IPS-NIHi11 (cell line): Measurements from ENCODE around the gene MAP2K7.
"Not testable (repeated sequence)": the region's sequence is repeated elsewhere in the genome, so short reads cannot be mapped to it uniquely, and the experiment has no call there.

ENCODE experiments used
- DNase-seq: peaks from one replicate; pipeline ENCODE4 v3.0.0; 2012; ENCODE audit warnings: mixed read lengths, low spot score

MAP2K7 gene

DNA sequence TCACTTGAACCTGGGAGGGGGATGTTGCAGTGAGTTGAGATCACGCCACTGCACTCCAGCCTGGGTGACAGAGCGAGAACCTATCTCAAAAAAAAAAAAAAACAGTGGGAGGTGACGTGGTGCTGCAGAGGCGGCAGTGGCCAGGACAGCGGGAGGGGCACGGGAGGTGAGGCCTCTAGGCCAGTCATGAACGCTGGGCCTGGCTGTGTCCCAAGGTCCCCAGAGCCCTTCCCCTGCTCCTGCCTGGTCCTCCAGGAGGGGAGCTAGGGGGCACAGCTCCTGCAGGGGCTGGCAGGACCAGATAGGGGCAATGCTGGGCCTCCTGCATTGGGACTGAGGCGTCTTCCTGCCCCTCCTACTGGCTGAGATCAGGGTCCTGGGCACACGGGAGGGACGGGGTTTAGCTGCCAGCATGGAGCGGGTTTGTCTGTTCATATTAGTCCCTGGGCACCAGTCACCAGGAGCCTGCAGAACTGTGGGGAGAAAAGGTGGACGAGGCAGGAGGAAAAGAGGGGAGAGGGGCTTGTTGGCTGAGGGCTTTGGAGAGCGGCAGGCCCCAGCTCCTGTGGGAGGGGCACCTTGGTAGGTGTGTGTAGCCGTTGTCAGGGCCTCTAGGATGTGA, 4.5 kb downstream of the MAP2K7 start:
- DNase-seq = no peak

DNA sequence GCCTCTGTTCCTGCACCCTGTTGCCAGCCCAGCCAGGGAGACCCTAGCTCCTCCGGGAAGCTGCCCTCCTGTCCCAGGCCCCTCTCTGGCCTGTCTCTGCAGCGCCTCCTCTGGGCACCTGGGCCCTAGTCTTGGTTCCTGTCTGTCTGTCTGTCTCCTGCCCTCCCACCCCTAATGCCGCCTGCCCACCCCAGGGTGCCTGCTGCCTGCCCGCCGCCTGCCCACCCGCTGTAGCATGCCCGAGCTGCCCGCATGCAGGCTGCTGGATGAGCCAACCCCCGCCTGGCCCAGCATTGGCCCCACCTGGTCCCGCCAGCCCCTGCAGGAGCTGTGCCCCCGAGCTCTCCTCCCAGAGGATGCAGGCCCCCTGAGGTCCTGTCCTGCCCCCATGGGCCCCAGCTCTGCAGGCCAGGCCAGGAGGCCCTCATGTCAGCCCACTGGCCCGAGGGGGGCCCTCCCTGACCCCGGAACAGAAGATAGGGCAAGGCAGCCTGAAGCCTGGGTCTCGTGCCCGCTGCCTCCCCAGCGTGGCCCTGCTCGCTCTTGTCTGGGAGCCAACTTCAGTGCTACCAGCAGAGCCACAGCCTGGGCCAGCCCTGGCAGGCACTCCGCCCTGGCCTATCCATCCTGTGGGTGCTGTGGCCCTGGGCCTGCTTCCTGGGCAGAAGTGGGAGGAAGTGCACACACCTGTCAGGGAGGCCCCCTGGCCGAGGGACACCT, 5.2 kb downstream of the MAP2K7 start:
- DNase-seq = no peak

DNA sequence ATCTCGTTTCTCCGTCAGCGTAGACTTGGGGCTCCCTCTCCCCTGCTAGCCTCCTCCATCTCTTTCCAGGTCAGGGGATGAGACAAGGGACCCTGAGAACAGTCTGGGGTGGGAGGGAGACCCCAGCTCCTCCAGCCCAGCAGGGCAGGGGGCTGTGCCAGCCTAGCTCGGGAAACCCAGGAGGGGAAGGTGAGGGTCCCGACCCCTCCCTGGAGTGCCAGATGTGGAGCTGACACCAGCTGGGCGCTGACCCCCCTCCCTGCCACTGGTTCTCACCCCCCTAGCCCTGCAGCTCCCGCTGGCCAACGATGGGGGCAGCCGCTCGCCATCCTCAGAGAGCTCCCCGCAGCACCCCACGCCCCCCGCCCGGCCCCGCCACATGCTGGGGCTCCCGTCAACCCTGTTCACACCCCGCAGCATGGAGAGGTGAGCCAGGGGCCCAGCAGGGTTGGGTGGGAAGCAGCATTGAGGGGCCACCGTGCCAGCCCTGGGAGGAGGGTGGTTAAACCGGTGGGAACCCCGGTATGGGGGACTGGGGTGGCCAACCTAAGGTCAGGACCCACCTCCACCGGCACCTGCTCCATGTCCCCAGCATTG, 5.9 kb downstream of the MAP2K7 start:
- no peak for DNase-seq

DNA sequence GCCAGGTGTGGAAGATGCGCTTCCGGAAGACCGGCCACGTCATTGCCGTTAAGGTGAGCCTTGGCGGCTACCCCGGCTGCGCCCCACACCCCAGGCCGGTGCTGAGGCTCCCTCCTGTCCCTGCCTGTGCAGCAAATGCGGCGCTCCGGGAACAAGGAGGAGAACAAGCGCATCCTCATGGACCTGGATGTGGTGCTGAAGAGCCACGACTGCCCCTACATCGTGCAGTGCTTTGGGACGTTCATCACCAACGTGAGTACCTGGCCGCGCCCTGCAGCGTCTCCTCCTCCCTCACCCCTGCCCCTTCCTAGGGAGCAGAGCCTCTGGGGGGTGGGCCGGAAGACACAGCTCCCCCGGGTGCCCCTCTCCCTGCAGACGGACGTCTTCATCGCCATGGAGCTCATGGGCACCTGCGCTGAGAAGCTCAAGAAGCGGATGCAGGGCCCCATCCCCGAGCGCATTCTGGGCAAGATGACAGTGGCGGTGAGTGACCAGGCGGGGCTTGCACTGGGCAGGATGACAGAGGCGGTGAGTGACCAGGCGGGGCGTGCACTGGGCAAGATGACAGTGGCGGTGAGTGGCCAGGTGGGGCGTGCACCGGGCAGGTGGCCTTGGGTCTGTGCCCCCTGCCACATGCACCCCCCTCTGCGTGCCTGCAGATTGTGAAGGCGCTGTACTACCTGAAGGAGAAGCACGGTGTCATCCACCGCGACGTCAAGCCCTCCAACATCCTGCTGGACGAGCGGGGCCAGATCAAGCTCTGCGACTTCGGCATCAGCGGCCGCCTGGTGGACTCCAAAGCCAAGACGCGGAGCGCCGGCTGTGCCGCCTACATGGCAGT, 6.9 kb downstream of the MAP2K7 start:
- DNase-seq = no peak

DNA sequence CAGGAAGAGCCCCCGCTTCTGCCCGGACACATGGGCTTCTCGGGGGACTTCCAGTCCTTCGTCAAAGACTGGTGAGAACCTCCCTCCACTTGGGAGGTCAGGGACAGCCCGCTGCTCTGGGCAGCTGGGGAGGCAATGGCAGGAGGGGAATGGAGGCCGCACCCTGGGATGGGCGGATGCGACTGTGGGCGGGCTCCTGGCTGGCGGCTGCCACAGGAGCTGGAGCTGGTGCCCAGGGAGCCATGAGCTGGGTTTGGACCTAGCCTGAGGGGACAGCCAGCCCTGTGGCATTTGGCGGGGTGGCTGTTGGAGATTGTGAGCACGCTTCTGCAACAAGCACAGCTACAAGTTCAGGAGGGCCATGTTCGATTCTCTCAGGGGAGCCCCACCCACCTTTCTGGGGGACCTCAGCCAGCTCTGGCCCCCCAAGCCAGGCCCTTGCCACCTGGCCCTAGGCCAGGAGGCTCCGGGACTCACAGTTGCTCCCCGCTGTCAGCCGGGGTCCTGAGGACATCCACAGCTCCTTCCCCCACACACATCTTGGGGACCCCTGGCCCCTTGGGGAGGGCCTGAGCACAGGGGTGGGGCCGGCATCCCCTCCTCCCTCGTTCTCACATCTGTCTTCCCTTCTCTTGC, 7.9 kb downstream of the MAP2K7 start:
- no peak for DNase-seq

DNA sequence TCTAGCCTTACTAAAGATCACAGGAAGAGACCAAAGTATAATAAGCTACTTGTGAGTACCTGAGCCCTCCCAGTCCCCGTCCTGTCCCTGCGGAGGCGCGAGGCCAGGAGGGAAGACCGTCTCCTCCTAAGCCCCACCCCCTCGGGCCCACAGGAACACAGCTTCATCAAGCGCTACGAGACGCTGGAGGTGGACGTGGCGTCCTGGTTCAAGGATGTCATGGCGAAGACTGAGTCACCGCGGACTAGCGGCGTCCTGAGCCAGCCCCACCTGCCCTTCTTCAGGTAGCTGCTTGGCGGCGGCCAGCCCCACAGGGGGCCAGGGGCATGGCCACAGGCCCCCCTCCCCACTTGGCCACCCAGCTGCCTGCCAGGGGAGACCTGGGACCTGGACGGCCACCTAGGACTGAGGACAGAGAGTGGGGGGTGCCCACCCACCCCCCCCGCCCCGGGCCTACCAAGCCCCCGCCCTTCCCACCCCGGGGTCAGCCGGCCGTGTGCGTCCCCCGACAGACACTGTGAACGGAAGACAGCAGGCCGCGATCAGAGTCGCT, 8.5 kb downstream of the MAP2K7 start:
- no peak for DNase-seq

DNA sequence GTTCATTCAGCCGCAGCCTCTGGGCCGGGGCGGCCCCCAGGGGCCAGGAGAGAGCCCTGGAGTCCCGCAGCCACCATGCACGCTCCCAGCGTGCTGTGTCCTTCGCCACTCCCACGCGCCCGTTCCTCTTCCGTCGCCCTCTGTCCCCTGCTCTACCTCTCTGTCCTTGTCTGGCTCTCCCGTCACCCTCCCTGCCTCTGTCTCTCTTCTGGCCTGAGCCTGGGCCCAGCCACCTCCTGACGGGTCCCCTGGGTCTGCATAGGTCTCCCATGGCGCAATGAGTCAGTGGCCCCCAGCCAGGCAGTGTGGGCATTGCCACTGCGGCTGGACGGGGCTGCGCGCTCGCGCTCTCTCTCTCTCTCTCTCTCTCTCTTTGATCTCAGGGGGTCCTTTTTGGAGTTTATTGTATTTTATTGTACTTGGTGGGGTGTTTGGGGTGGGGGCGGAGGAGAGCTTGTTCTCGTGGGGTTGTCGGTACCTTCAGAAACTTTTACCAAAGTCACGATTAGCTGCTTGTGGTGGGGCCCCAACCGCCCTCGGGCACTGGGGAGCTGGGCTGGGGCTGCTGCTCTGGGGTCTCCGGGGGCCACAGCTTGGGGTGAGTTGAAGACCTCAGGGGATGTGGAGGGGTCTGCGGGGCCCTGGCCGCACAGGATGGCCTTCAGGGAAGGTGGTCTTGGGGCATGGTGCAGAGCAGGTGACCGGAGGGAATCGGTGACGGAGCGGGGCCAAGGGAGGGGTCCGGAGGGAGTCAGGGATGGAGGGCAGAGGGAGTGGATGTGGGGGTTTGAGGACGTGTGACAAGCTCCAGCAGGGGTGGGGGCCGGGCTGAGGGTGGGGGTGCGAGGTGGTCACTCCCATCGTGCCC, 9.3 kb downstream of the MAP2K7 start:
- DNase-seq = no peak

DNA sequence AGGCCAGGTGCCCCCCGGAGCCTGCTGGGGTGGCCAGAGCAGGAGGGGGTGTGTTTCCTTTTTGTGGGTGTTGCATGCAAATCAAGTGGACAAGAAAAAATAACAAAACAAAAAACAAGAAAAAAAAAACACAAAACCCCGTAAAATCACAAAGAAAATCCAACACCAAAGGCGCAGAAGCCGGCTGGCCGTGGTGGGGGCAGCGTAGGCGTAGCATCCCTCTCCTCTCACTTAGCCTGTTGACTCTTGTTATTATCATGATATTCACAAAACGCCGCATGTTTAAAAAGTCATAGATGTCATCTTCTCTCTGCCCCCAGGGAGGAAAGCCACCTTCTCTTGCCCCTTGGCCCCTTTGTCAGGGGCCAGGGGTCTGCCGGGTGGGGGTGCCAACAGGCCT, 10.0 kb downstream of the MAP2K7 start:
- DNase-seq = no peak

DNA sequence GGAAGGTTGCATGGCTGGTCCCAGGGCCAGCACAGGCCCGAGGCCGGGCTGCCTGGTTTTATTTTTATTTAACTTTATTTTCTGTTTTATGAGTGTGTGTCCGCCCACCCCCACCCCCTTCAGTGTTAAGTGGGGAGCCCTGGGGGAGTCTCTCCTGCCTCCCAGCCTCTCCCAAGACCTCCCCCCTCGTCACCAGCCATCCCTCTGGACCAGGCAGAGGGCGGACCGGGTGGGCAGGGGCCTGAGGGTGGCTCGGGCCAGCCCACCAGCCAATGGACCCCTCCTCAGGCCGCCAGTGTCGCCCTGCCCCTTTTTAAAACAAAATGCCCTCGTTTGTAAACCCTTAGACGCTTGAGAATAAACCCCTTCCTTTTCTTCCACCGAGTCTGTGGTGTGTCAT, 10.4 kb downstream of the MAP2K7 start:
- DNase-seq = no peak

DNA sequence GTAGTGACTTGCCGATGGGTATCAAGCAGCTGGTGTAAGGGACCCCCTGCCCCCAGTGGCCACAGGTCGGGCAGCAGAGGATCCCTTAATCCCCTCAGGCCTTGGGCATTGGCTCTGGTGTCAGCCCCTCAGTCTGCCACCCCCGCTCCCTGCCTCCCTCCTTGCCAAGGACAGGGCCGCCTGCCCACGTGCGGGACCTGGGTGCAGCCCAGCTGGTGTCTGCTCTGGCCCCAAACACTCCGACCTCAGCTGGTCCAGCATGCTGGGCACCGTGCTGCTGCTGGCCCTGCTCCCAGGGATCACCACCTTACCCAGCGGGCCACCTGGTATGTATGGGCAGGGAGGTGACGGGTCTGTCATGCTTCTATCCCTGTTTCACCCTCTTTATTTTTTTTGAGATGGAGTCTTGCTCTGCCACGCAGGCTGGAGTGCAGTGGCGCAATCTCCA, 10.9 kb downstream of the MAP2K7 start, which contains the start of gene TGFBR3L:
Gene TGFBR3L, plus strand, starts transcription at position 233 of the 448 bp plus-strand sequence.
- no peak for DNase-seq

DNA sequence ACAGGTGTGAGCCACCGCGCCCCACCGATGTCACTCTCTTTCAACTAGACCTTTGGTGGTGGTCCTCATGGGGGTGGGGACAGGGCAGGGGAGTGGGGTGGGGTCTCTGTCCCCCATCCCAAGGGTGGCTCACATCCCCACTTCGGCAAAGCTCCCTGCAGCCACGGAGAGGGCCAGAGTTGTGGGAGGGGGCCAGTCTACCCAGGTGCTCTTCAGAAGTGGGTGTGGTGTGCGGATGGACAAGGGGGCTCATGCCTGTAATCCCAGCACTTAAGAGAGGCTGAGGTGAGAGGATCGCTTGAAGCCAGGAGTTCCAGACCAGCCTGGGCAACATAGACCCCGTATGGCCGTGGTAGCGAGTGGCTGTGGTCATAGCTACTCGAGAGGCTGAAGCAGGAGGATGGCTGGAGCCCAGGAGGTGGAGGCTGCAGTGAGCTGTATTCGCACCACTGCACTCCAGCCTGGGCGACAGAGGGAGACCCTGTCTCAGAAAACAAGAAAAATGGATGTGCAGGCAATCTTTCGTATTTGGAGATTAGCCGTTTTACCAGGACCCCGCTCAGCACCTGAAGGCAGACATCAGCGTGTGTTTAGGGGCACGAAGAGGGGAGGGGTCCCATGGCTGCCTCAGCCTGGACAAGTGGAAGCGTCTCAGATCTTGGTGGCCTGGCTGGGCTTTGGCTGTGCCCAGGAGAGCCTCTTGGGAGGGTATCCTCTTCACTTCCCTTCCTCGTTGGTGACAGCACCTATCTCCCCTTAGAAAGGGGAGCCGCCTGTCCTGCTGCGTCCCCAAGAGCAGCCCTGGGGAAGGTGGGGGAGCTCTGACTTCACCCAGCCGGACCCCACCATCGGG, 11.8 kb downstream of the MAP2K7 start:
- no peak for DNase-seq

DNA sequence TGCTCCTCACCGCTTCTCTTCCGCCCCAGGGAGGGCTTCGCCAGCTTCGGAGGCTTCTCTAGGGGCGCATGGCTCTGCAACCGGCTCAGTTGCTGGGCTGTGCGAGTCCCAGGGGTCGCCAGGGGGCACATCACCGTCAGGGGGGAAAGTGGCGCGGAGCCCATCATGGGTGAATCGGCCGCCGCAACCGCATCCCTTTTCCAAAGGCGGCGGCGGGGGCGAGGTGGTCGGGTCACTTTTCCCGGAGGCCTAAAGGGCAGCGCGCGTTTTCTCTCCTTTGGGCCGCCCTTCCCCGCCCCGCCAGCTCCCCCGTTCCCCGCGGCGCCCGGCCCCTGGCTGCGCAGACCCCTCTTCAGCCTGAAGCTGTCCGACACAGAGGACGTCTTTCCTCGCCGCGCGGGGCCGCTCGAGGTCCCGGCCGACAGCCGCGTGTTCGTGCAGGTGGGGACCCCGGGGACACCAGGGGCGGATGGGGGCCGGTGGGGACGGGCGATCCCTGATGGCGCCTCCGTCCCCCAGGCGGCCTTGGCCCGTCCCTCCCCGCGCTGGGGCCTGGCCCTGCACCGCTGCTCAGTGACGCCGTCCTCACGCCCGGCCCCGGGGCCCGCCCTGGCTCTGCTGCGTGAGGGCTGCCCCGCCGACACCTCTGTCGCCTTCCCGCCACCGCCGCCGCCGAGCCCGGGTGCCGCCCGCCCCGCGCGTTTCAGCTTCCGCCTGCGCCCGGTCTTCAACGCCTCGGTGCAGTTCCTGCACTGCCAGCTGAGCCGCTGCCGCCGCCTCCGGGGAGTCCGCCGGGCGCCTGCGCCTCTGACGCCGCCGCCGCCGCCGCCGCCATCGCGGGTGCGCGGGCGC, 12.7 kb downstream of the MAP2K7 start:
- peak; percentile 68 for DNase-seq

DNA sequence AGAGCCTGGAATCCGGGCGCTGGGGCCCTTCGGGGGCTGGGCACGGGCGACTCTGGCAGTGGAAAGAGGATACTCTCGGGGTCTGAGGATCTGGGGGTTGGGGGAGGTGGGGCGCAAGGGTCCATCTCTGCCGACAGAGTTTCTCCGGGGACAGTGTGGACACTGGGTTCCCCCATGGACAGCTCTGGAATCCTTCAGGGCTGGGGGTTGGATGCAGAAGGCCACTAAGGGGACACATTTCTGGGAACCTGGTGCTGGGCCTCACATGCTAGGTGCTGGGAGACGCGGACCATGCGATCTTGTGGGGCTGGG, 13.2 kb downstream of the MAP2K7 start:
- DNase-seq = no peak

DNA sequence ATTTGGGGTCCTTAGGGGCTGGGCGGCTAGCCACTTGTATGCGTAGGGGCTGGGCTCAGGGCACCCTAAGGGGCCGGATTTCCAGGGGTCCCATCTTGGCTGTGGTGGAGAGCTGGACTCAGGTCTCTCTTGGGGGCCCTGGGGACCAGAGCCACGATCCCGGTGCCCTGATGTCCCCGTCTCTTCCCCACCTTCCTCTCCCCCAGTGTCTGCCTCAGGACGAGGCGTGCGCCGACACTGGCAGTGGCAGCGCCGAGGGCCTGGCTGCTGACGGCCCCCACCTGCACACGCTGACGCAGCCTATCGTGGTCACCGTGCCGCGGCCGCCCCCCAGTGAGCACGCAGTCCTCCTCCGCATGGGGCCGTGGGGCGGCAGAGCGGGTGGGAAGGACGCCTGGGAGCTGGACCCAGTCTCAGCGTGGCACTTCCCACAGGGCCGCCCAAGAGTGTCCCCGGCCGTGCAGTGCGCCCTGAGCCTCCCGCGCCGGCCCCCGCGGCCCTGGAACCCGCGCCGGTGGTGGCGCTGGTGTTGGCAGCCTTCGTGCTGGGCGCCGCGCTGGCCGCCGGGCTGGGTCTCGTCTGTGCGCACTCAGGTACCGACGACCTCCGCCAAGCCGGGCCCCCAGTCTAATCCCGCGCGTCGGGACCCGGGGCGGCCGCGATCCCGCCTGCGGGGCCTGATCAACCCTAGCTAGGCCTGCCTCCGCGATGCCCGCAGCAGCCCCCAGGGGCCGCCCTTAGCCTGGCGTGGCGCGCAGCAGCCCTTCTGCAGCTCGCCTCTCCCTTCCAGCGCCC, 13.8 kb downstream of the MAP2K7 start:
- DNase-seq = peak; percentile 84

DNA sequence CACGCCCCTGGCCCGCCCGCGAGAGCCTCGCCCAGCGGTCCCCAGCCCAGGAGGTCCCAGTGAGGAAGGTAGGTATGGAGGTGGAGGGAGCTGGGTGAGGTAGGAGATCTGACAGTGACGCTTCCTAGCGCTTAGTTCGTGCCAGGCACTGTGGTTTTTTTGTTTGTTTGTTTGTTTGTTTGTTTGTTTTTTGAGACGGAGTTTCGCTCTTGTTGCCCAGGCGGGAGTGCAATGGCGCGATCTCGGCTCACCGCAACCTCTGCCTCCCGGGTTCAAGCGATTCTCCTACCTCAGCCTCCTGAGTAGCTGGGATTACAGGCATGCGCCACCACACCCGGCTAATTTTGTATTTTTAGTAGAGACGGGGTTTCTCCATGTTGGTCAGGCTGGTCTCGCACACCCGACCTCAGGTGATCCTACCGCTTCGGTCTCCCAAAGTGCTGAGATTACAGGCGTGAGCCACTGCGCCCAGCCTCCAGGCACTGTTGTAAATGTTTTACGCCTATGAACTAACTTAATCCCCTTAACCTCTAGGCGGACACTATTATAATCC, 14.5 kb downstream of the MAP2K7 start:
- not testable (repeated sequence) for DNase-seq

DNA sequence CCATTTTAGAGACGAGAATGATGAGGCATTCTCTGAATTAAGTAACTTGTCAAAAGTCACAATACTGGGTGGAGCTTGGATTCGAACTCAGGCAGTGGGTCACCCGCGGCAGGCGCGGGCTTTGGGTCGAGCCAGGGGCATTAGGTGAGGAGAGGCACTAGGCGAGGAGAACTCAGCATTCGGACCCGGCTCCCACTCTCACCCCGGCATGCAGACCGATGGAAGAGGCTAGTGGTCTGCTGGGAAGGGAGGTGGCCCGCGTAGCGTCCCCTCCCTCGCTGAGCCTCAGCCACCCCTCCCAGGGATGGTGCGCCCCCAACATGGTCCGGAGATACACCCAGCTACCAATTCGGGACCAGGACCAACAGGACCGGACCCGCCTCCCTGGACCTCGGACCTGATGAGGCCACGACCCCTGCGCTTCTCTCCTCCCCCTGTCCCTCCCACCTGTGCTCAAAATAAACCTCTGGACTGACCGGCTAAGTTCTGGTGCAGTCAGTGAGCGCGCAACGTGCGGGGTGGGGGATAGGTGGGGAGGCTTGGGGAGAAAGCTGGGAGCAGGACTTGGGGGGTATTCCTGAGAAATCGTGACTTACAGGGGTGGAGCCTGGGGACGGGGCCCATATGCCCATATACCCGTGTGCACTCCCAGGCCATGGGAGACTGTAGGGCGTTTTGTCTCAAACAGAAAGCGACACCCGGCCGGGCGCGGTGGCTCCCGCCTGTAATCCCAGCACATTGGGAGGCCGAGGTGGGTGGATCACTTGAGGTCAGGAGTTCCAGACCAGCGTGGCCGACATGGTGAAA, 15.1 kb downstream of the MAP2K7 start:
- DNase-seq = no peak
